ENCODE data around the gene MAP3K6. TPM values are rescaled to one million over a fixed set of nuclear protein-coding genes. Genes with fewer than 3 reads are reported as not detected.
A peak's percentile ranks its signal among the peaks of the same experiment; 100 is the strongest.

MAP3K6 gene
- total and polyA plus RNA-seq, 2 of the 13 experiments (the other 11 are each of a cell fraction or from before 2014, with no cell fraction given): 2.7 to 3.2 TPM

- FAIRE-seq (no peak), DNase-seq (ENCODE audit: low spot score) (peak; percentile 52), ATAC-seq (peak; percentile 84)
- H3K4me2 ChIP-seq (ENCODE audit: low read depth, low read length): peak within 1 kb of the TSS; percentile 99
- H3K27ac ChIP-seq (ENCODE audit: extremely low read length, insufficient read depth, low read length): peak within 1 kb of the TSS; percentile 54
- in situ Hi-C loops (cut with HindIII; ENCODE audit: extremely low pct_ligation_motif_present, low pct_unique_long_range_greater_than_20kb) (no loop called here), intact Hi-C loops (cut with micrococcal nuclease; ENCODE audit: unreplicated experiment) (loop anchor here (1.0 kb wide), 1 partner anchor 8 kb away; no protein-coding TSS in a partner anchor)
- H3K9me3 ChIP-seq (ENCODE audit: low read length): no peaks in the 10 kb centered on the region
- H3K79me2 ChIP-seq (ENCODE audit: insufficient read depth, low read length): no peaks in the 10 kb centered on the region
- H4K20me1 ChIP-seq (ENCODE audit: insufficient read depth, low read length): no peaks in the 10 kb centered on the region
- H3K9ac ChIP-seq (ENCODE audit: insufficient read depth, low read depth, low read length): peak within 1 kb of the TSS; percentile 72
- POLR2A ChIA-PET: interaction anchor here (0.5 to 3.2 kb wide), 5 partner anchors 7 to 24 kb away, joined by 3 to 36 read pairs (median 12); partner anchors contain the start of gene MAP3K6
- CTCF ChIA-PET (ENCODE audit: low intra/inter-chr PET ratio, low total read pairs): no interaction called here
- no peaks in the 10 kb centered on the region; a peak in 1 of 5 replicates for H3K27me3 ChIP-seq (ENCODE audit: control insufficient read depth in 1 of 2, insufficient read depth in 2 of 2, low read length in 2 of 2)
- peak within 1 kb of the TSS; percentile 65 to 84 (median 79) for H3K4me3 ChIP-seq (replicated peaks in 1 of 3; ENCODE audit: insufficient read depth in 1 of 3, low read depth in 2 of 3, low read length in 3 of 3)
- WGBS (ENCODE audit: low lambda C conversion rate): 4% methylated on average over 7 of the region's 22 CpGs
- no peak within 1 kb of the TSS for H2AFZ ChIP-seq (ENCODE audit: low read length)
- peaks cover 0 to 1% of the 10 kb centered on the region in 2 experiments; a peak in 1 of 5 replicates for H3K36me3 ChIP-seq (replicated peaks in 1 of 2; ENCODE audit: control insufficient read depth in 1 of 2, insufficient read depth in 2 of 2, low read length in 2 of 2)
- BruUV-seq (replicated peaks): no TSS peak
- H3K4me1 ChIP-seq (ENCODE audit: insufficient read depth, low read length): peaks cover 20% of the 10 kb centered on the region
- no peak for TF ChIP-seq ZUFSP (CRISPR knock-in tag; IDR thresholded peaks at IDR 0.05; ENCODE audit: borderline replicate concordance)
- TF ChIP-seq PRPF4 (IDR thresholded peaks at IDR 0.05; ENCODE audit: low read depth, low read length, poor library complexity, severe bottlenecking): no peak
- no peak for TF ChIP-seq ZNF7 (CRISPR knock-in tag; IDR thresholded peaks at IDR 0.05)
- no peak for TF ChIP-seq ZNF550 (CRISPR knock-in tag; IDR thresholded peaks at IDR 0.05; ENCODE audit: borderline replicate concordance)
- TF ChIP-seq U2AF1 (optimal IDR thresholded peaks at IDR 0.05; ENCODE audit: low read depth, low read length): no peak
- peak; percentile 45; the same call in 1 of the 2 replicates for TF ChIP-seq ELF3 (CRISPR knock-in tag; IDR thresholded peaks at IDR 0.05)
- TF ChIP-seq, protein P1, sequence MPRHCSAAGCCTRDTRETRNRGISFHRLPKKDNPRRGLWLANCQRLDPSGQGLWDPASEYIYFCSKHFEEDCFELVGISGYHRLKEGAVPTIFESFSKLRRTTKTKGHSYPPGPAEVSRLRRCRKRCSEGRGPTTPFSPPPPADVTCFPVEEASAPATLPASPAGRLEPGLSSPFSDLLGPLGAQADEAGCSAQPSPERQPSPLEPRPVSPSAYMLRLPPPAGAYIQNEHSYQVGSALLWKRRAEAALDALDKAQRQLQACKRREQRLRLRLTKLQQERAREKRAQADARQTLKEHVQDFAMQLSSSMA (CRISPR knock-in tag; IDR thresholded peaks at IDR 0.05): no peak
- TF ChIP-seq RCOR2 (CRISPR knock-in tag; IDR thresholded peaks at IDR 0.05): no peak
- TF ChIP-seq SCMH1 (CRISPR knock-in tag; IDR thresholded peaks at IDR 0.05; ENCODE audit: borderline replicate concordance): no peak
- TF ChIP-seq ZNF263 (CRISPR knock-in tag; IDR thresholded peaks at IDR 0.05): peak; percentile 54; the same call in 1 of the 2 replicates
- peak; percentile 30; the same call in 1 of the 2 replicates for TF ChIP-seq ZNF766 (CRISPR knock-in tag; IDR thresholded peaks at IDR 0.05; ENCODE audit: borderline replicate concordance)
- peak; percentile 55; the same call in 1 of the 2 replicates for TF ChIP-seq TFE3 (CRISPR knock-in tag; IDR thresholded peaks at IDR 0.05)
- no peak for TF ChIP-seq KLF15 (CRISPR knock-in tag; IDR thresholded peaks at IDR 0.05; ENCODE audit: borderline replicate concordance)
- TF ChIP-seq ZNF644 (CRISPR knock-in tag; IDR thresholded peaks at IDR 0.05; ENCODE audit: low read depth): no peak
- TF ChIP-seq NFYC (CRISPR knock-in tag; IDR thresholded peaks at IDR 0.05): no peak
- no peak for TF ChIP-seq SMAD1 (CRISPR knock-in tag; IDR thresholded peaks at IDR 0.05; ENCODE audit: borderline replicate concordance, low read depth)
- TF ChIP-seq CBFB (CRISPR knock-in tag; IDR thresholded peaks at IDR 0.05): no peak
- peak; percentile 57; the same call in 1 of the 2 replicates for TF ChIP-seq HOXA5 (CRISPR knock-in tag; IDR thresholded peaks at IDR 0.05)
Measured at GRCh38 chr1:27341525-27342252, 25.1 kb downstream of the MAP3K6 start, which contains the start of gene SYTL1. TSS of gene SYTL1 (plus strand) at chr1:27342022. CDS start at chr1:27345335, 3,313 bp downstream.
